Neural progenitor cell (in vitro differentiated cells): ENCODE data around the gene GALK1.

Source experiments
- CTCF ChIP-seq: fragments of 200-600 bp; sonication (generic); IDR thresholded peaks from 2 replicates; pipeline ENCODE4 v1.5.1; 2017; ENCODE audit warnings: antibody characterized with exemption, mild to moderate bottlenecking
- EZH2 ChIP-seq: fragments of 200-600 bp; sonication (generic); IDR thresholded peaks from 2 replicates; pipeline ENCODE4 v1.6.1; 2017; ENCODE audit warnings: antibody characterized with exemption, mild to moderate bottlenecking, moderate library complexity
- EZH2phosphoT487 ChIP-seq: fragments of 200-600 bp; sonication (generic); IDR thresholded peaks from 2 replicates; pipeline ENCODE4 v1.6.1; 2017; ENCODE audit warnings: antibody characterized with exemption

- TF ChIP-seq CTCF, result peak; percentile 97
- no peak for TF ChIP-seq EZH2
- no peak for TF ChIP-seq EZH2phosphoT487
These were observed 15.2 kb downstream of the GALK1 start for GRCh38 chr17:75749545-75750389.
